Right renal cortex interstitium (tissue), 3 donors: Measurements from ENCODE around the gene SH3PXD2A. TPM values are rescaled to one million over a fixed set of nuclear protein-coding genes. Genes with fewer than 3 reads are reported as not detected.
"Not testable (repeated sequence)": the region's sequence is repeated elsewhere in the genome, so short reads cannot be mapped to it uniquely, and the experiment has no call there.

ENCODE experiments used
- DNase-seq, 3 donors: peaks; one replicate each; pipeline ENCODE4 v3.0.0-alpha.2; 2013; ENCODE audit warnings: low read depth in 3 of 3, low spot score in 2 of 3
- polyA plus RNA-seq, 3 donors: library from polyadenylated mRNA; unstranded; fragments of 120-200 nt; gene quantifications; one replicate each; pipeline ENCODE4 v1.2.1, GENCODE V29; 2013; ENCODE audit not compliant: insufficient read length in 3 of 3

SH3PXD2A gene
- polyA plus RNA-seq, 3 donors: 25.6 to 28.5 (median 27.1) TPM

DNA sequence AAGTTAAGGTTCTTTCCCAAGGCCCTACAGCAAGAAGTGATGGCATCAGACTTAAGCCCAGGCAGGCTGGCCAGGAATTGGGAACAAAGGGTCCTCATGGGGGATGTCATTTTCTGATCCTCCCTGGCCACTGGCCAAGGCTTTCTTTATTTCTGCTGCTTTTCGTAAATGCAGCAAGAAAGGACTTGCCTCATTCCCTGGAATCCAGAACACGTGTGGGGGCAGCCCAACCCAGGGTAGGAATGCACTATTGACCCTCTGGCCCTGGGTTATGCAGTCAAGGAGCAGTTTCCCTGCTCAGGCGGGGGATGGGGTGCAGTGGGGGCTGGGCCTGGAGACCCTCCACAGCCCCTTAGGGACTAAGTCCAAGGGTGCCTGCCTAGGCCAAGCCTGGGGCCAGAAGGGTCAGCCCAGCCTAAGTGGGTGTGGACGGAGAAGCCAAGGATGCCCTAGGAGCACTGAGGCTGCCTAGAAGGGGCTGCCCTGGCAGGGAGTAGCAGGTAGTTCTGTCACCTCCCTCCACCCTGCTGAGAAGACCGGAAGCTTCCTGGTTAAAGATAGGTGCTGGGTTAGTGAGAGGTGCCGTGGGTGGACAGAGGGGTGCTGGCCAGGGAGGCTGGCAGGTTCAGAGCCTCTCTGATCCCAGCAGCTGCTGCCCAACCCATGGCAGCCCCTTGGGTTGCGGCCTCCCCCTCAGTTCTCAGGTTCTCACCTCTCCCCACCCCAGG lies 179.2 kb downstream of the SH3PXD2A start:
- DNase-seq: no peak

- DNase-seq: no peak
Measured at GRCh38 chr10:103673606-103674005, 181.8 kb downstream of the SH3PXD2A start.

- no peak for DNase-seq
Measured at GRCh38 chr10:103672345-103672744, 183.0 kb downstream of the SH3PXD2A start.

- DNase-seq: no peak
Measured at GRCh38 chr10:103671126-103671895, 184.1 kb downstream of the SH3PXD2A start.

DNA sequence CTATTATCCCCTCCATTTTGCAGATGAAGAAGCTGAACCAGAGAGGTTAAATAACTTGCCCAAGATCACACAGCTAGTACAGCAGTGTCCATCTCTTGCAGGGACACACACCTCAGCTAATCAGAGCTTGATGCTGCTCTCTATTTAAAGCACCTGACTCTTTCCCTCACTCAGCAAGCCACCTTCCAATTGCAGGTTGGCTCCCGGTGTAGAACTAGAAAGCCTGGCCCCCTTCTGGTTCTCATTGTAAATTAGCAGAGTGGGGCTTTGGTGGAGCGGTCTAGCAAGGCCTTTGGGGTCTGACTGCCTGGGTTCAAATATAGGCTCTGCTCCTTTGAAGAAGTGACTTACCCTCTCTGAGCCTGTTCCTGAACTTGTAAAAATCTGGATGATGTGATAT lies 185.4 kb downstream of the SH3PXD2A start:
- no peak for DNase-seq

DNA sequence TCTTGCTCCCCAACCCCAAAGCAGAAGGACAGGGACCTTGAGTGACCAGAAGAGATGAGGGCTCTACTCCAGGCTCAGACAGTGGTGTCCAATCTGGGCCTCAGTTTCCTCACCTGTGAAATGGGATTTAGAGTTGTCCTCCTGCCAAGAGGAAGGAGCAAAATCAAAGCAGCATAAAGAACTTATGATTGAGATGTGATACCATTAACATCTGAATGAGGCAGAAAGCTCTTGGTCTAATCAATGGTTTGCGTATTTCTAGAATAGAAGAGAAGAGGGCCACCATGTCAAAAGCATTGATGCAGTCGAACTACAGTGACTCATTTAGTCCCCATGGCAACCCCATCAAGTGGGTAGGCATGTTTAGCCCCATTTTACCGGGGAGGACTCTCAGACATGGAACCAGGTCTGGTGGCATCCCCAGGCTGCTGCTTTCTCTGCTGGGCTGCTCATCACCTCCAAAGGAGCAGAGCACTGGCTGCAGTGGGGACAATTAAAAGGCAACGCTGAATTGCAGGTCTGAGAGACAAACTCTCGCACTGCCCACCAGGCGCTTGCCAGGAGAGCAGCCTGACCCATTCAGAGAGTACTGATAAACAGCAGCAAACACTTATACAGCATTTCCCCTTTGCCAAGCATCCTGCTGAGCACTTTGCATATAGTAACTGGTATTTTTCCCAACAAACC lies 186.0 kb downstream of the SH3PXD2A start:
- no peak for DNase-seq

DNA sequence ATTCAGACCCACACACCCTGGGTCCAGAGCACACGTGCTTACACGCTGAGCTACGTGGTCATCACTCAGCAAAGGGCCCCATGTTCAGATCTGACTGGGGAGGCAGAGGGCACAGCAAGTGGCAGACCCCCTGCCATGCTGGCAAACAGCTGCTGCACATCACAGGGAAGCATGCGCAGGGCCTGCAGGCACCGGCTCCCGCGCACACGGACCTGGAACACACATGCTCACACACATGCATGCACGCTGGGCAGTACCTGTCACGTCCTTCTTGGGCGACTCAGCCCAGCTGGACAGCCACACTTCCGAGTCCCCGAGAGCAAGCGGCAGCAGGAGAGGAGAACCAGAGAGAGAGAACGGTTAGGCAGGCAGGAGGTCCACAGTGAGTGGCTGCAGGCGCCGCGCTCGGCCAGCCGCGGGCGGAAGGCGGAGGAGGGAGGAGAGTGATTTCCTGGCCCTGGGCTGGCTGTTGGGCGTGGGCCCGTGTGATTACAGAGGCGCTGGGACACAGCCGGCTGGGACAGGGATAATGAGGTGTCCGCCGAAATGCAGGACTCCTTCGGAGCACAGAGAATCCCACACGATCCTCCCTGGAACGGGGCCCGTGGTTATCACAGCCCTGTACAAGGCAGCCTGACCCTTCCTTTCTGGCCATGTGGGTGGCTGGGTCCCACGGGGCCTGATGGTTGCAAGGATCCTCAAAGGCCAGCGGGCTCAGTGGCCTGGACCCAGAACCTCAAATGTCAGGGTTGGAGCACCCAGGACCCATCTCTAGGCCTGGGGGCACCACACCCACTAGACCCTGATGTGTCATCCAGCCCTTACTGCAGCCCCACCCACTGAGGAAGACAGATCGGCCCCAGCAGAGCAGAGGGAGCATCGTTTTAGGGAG lies 186.8 kb downstream of the SH3PXD2A start:
- DNase-seq: no peak

GRCh38 chr10:103667356-103667755 lies 188.0 kb downstream of the SH3PXD2A start:
- no peak for DNase-seq

GRCh38 chr10:103666762-103667150 lies 188.6 kb downstream of the SH3PXD2A start:
- no peak for DNase-seq

GRCh38 chr10:103666087-103666761 lies 189.2 kb downstream of the SH3PXD2A start:
- DNase-seq: no peak

- no peak for DNase-seq
Measured at GRCh38 chr10:103665162-103665889, 190.1 kb downstream of the SH3PXD2A start.

DNA sequence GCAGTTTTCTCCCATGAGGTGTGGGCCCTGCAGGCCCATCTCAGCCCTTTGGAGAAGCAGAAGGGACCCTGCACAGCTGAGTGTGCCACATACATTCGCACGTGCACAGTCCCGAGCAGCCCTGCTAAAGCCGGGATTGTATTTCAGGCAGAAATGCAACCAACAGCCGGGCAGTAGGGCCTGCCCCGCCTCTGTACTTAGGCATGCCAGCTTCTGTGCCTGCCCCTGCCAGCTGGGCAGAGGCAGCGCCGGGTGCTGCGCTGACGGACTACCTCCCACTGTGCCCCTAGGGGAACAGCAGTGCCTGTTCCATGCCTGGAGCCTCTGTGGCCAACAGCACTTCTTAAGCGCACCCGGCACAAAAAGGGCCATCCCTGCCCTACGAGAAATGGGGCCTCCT lies 191.6 kb downstream of the SH3PXD2A start:
- no peak for DNase-seq

GRCh38 chr10:103663236-103663635 lies 192.1 kb downstream of the SH3PXD2A start:
- DNase-seq: no peak

GRCh38 chr10:103662704-103663103 lies 192.7 kb downstream of the SH3PXD2A start:
- not testable (repeated sequence) for DNase-seq

DNA sequence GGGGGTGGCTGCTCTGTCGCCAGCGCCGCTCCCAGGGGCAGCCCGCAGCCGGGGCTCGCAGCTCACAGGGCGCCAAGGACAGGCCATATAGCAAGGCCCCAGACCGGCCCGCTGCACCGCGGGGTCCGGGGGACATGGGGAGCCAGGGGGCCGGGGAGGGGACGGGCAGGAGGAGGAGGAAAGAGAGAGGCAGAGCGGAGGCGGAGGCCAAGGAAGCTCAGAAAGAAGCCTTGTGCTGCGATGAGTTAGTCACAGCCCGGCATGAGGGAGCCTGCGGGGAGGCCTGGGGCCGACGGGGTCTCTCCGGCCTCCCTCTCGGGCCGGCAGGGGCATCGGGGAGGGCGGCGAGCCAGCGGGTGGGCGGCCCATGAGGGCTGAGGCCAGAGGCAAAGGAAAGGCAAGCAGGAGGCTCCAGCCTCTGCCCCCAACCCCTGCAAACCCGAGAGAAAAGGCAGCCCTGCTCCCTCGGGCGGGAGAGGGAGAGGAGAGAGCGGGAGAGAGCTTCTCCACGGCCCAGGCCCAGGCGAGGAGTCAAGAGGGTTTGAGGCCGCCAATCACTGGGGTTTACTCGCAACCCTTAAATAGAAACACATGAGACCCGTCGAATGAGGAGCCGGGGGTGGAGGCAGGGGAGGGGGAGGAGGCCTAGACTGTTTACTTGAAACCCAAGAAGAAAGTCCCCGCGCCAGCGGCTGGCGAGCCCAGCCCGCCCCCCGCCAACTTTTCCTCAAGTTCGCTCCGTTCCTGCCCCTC lies 194.0 kb downstream of the SH3PXD2A start:
- peak in 1 of 3 donors; percentile 82 for DNase-seq

- peak in 1 of 3 donors; percentile 36 for DNase-seq
Measured at GRCh38 chr10:103660364-103661197, 194.8 kb downstream of the SH3PXD2A start.

GRCh38 chr10:103659674-103660363 lies 195.6 kb downstream of the SH3PXD2A start:
- peak in 1 of 3 donors; percentile 61 for DNase-seq
